Nucleus accumbens (tissue), 56 donors: ENCODE results near the gene NAALAD2.
"Not testable (repeated sequence)": the region's sequence is repeated elsewhere in the genome, so short reads cannot be mapped to it uniquely, and the experiment has no call there.

Source experiments
- DNase-seq, 56 donors: peaks; one replicate each; lab custom pipeline; 2025; lab: John Stamatoyannopoulos, UW

The NAALAD2 gene

DNA sequence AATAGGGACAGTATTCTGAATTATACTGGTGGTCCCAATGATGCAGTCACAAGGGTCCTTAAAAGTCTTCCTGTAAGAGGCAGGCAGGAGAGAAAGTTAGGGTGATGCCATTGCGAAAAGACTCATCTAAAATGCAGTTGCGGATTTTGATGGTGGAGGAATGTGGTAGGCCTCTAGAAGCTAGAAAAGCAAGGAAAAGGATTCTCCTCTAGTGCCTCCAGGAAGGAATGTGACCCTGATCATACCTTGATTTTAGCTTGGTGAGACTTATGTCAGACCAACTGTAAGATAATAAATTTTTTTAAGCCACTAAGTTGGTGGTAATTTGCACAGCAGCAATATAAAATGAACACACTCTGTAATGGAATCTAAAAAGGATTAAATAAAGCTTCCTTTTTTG lies 54.5 kb downstream of the NAALAD2 start:
- no peak for DNase-seq

DNA sequence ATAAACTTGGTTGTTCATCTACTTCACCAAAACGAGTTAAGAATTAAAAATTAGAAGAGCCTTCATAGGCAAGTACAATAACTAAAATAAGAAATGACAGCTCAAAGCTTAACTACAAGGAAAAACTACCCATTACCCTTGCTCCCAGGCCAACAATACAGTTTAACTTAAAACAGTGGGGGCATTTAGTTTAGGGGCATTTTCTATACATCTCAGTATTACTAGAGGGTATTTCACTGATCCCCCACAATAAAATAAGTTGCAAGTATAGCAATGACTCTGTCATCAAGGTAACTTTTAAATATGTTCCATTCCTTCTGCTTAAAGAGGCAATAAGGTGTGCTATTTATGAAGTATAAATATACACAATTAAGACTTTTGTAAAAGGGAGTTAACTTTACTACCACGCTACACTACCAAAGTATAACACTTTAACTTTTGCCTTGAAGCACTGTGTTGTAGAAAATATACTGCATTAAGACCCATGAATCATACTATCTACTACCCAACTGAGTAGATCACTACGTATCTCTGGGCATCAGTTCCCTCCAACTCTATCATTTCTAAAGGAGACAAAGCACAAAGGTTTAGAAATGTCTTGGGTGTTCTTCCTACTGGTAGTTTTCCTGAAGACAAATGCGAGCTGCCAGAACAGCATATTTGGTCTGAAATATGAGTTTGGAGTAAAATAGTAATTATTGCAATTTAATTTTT lies 58.6 kb downstream of the NAALAD2 start:
- DNase-seq: no peak

DNA sequence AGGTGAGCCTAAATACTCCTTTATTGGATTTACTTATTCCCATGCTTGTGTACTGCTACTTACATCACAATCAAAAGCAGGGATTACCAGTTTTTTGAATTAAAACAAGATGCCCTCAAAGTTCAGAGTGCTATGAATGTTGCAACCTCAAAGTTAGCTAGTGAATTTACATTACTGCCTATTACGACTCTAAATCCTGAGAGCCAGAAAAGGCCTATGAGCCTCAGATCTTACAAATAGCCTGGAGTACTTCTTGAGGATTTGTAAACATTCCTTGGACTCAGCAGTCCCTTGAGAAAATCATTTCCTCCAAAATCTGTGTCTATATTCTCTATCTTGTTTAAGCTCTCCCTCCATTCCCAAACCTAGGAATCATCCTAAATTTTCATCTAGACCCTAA lies 62.9 kb downstream of the NAALAD2 start:
- DNase-seq: no peak

DNA sequence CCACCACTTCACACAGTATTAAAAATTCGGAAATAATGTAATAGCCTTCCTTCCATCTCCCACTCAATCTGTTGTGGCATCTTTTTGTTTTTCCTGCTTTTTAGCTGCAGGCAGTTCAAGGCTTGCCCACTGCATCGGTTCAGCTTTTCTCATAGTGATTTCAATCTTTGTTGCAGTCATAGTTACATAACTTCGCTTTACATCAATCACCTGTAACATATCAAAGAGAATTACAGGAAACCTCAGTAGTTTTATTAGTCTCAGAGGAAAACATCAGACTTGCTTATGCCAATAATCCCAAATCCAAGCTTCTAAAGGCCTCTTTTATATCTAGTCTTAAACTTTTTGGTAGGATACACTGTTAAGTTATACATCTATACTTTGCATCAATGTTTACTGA lies 67.9 kb downstream of the NAALAD2 start:
- DNase-seq: no peak

DNA sequence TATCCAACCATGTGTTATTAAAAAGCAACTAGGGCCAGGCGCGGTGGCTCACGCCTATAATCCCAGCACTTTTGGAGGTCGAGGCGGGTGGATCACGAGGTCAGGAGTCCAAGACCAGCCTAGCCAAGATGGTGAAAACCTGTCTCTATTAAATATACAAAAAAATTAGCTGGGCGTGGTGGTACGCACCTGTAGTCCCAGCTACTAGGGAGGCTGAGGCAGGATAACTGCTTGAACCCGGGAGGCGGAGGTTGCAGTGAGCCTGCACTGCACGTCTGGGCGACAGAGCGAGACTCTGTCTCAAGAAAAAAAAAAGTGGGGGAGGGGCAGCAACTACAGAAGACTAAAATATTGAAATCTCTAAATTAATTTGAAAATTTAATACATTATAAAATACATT lies 69.9 kb downstream of the NAALAD2 start:
- DNase-seq: no peak

DNA sequence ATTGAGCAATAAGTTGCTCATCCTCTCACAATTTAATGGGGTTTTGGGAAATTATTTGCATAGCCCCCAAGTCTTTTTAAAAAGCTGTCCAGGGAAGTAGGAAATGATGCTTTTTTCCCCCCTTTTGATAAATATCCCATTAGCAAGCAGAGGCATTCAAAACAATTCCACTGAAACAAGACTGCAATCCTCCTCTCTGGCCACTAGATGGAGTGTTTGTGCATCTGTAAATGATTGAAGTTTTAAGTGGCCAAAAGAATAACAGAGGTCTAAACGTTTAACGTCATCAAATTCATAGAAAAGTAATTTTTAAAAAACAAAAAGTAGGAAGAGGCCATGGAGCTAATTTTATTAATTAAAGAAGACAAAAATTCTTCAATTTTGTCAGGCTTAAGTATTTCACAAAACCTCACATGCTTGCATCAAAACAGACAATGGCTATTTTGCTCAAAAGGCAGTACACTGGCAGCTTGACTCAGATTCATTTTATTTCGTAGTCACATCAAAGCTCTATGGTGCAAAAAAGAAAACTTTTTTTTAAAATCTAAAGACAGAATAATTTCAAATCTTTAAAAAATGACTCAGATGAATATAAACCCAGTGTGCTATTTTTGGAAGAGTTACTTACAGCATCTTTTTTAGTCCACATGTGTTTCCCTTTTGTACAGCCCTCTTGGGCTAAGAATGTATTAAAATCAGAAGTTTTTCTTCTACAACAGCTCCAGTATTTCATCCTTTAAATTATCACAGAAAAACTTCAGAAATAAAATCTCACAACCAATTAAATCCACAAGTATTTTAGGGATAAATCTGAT lies 70.6 kb downstream of the NAALAD2 start:
- DNase-seq: peak in 1 of 56 donors; percentile 3

DNA sequence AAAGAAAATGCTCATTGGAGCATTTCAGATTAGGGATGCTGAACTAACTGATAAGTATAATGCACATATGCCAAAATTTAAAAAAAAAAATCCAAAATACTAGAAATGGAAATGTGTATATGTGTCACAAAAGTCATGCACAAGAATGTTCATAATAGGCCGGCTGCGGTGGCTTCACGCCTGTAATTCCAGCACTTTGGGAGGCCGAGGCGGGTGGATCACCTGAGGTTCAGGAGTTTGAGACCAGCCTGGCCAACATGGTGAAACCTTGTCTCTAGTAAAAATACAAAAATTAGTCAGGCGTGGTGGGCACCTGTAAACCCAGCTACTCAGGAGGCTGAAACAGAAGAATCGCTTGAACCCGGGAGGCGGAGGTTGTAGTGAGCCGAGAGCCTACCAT lies 73.5 kb downstream of the NAALAD2 start:
- not testable (repeated sequence) for DNase-seq

DNA sequence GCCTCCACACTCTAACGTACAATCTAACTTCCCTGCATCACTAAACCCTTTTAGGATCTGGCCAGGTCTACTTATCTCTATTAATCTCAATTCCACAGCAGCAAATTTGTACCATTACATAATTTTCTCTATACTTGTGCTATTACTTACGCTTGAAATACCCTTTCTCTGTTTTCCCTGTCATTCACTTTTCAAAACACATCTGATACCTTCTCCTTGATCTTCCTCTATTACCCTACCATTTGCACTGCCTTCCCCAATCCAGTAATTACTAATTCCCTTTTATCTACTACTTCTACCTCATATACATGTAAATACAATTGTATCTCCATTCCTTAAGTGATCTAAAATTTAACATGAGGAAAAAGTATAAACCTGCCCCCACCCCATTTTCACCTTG lies 74.4 kb downstream of the NAALAD2 start:
- no peak for DNase-seq

DNA sequence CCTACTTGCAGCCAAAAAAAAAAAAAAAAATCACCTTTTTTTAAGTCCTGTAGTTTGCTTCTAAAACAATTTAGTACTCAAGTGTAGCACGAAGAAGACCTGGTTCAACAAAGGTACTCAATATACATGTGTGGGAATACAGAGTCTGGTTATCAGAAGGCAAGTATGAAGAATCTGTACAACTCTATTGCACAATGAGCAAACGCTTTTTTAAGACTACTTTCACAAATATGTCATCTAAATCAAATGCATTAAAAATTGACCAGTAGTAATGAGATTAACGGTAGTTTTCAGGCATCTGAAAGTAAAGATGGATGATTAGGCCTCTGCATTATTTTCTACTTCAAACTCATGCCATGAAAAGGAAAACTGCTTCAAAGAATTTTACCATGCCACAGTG lies 78.9 kb downstream of the NAALAD2 start:
- DNase-seq: no peak

DNA sequence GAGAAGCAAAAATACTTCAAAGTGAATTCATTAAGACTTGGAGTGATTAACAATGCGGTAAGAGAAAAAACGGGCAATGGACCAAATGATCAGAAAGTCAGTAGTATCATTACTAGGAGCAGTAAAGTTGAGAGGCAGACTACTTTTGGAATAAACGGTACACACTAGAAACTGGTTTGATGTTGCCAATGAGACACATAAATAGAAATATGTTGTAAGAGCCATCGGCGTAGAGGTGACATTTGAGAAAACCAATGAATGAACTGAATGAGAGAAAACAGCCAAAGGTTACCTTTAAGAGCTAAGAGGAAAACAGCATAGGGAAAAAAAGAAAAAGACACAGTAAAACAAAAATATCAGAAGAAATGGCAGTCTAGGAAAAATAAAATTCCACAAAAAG lies 82.1 kb downstream of the NAALAD2 start:
- DNase-seq: no peak

DNA sequence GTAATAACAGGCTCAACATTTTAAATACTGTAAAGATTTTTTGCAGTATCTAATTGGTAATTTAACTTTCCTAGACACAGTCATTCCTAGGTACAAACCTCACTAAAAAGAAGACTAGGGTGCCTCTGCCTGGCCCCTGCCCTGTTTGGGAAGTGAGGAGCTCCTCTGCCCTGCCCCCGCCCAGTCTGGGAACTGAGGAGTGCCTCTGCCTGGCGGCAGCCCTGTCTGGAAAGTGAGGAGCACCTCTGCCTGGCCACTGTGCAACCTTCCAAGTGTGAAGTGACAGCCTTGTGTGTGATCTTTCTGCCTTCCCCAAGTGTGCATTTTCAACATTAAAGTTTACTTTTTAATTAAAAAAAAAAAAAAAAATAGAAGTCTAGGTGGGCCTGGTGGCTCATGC lies 84.1 kb downstream of the NAALAD2 start:
- peak in 1 of 56 donors; percentile 30 for DNase-seq

DNA sequence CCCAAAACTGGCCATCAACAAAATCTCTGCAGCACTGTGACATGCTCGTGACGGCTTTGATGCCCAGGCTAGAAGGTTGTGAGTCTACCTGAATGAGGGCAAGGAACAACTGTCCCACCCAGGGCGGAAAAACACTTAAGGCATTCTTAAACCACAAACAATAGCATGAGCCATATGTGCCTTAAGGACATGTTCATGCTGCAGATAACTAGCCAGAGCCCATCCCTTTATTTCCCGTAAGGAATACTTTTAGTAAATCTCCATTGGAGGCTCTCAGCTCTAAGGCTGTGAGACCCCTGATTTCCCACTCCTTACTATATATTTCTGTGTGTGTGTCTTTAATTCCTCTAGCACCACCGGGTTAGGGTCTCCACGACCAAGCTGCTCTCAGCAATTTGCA lies 85.0 kb downstream of the NAALAD2 start:
- DNase-seq: no peak

DNA sequence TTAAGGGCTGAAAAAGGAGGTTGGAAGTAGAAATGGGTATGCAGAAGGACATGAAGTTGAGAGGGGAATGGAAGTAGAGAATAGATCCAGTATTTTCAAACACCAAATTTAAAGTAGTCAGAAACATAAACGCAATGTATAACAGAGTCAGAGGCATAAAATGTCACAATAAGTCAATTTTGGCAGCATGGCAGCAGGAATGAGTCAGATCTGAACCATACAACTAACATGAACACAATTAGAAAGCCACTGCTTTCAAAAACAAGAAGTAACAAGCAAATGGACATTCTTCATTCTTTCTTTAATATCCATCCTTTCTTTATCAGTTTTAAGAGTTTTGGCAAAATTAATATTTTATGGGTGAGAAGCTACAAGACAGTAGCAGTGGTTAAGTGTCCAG lies 85.9 kb downstream of the NAALAD2 start:
- DNase-seq: no peak

DNA sequence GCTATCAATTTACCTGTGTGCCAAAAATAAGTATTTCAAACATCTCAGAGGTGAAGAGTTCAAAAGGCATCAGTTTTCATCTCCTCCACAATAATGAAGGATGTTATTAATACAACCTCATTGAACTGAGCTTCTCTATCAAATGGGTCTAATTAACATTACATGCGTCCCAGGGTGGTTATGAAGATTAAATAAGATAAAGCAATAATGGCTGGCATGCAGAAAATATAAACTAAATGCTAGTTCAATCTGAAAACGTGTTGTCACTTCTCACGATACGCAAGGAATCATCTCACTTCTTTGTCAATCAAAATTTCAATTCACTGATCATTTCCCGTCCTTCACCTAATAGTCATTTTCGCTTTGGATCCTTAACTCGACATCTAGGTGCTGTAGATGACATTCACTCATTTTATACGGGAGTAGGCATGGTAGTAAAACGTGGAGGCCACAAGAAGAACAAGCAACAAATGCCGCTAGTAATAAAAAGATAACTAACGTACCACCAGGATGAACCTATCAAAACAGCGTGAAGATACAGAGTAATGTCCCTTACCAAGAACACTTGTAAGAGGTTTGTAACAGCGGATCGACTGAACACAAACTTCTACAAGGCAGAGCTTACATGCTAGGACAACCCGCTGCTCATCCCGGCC lies 87.5 kb downstream of the NAALAD2 start:
- DNase-seq: no peak

DNA sequence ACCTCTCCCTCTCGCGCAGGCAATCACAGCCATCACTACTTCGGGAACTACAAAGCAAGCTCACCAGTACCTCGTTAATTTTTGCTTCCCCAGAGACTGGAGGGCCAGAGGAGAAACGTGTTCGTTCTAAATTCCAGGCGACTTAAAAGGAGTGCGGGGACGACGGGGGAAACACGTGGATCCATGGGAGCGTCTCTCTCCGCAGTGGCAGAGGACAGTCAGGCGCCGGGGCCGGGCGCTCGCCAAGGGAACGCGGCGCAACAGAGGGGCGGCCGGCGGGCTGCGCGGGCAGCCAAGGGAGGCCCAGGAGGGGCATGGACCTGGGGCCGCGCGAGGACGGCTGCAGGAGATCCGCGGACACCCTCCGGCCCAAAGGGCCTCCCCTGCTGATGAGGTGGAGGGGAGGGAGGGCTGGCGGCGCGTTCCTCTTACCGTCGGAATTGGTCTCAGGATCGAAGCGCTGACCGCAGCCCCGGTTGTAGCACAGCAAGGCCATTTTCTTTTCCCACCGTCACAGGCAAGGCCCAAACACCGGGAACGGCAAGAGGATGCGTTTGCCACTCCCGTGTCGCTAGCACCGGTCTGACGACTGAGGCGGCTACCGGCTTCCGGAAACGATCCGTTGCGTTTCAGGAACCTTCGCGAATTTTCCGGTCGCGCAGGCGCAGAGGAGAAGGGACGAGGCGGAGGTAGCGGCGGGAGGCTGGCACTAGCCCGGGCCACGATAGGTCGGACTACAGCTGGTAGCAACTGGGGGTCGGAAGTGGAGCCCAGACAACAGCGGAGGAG lies 88.2 kb downstream of the NAALAD2 start, which contains the start of gene CHORDC1:
TSS of gene CHORDC1 (minus strand) at position 591 of the 789 bp plus-strand sequence. CDS start at position 496, 95 bp downstream.
- DNase-seq: peak; percentile 25 to 98 (median 91)

DNA sequence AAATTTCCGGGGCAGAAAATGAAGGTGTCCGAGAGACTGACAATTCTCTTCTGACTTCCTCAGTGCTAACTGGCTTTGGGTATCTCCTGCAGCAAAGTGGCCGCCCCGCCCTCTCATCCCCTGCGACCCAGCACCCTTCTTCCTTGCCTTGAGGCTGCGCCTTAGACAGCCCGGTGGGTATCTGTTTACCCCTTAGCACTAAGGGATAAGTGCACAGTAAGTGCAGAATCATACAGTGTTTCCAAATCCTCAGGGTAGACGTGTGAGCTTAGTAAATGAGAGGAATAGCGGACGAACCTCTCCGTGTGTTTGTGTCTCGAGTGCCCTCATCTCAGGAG lies 88.8 kb downstream of the NAALAD2 start:
- DNase-seq: peak in 1 of 56 donors; percentile 75

DNA sequence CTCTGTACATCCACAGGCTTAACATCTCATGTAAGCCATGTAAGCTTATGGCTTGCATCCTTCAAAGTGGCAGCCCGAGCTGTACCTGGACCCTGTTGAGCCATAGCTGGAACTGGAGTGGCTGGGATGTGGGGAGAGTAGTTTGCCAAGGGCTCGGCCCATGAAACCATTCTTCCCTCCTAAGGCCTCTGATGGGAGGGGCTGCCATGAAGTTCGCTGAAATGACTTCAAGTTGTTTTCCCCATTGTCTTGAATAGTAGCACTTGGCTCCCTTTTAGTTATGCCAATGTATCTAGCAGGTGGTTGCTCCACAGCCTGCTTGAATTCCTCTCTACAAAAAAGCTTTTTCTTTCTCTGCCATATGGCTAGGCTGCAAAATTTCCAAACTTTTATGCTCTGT lies 93.6 kb downstream of the NAALAD2 start:
- no peak for DNase-seq

DNA sequence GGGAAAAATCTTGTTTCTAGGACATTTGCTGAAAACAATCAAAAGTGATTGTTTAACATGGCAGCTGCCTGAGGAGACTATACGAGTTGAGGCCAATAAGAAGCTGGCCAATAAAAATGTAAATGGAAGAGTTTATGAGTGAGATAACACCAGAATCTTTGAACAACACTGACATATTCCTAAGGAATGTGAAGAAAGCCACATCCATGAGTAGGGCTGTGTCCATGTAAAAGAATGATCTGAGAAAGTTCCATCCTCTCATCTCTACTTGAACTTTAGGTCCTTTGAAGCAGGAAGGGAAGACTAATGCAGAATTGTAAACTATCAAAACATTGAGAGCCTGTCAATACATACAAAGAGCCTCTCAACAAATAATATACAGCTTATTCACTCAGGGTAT lies 95.3 kb downstream of the NAALAD2 start:
- no peak for DNase-seq

DNA sequence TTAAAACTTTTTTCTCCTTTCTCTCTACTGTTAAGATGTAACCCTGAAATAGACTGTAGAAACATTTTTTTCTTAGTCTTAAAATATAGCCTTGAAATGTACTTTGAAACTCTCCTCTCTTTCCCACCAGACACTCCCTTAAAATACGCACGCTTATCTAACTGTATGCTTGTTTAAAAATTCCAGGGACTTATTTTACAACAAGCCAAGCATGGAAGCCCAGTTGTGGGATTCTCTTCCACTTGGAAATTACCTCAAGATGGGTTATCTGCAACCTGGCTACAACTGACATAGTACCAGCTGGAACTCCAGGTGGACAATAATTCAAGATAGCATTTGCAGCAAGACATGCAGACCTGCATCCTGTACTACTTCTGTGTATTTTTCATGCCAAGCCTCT lies 100.5 kb downstream of the NAALAD2 start:
- no peak for DNase-seq

DNA sequence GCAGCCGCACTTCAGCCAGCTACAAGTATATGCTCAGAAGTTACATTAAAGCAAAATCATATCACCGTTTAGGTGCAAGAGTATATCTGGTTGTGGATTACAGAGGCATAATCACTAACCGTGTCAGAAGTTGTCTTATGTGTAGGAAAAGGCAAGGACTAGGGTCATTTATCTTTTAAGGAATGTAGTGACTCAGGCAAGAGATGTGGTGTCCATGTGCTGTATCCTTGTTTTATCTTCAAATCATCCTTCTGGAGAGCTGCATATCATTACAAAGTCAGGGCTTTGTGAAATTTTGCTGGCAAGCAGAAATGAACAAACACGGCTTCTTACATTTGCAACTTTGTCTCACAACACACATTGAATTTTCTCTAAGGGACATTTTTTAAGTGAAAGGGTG lies 101.1 kb downstream of the NAALAD2 start:
- no peak for DNase-seq

DNA sequence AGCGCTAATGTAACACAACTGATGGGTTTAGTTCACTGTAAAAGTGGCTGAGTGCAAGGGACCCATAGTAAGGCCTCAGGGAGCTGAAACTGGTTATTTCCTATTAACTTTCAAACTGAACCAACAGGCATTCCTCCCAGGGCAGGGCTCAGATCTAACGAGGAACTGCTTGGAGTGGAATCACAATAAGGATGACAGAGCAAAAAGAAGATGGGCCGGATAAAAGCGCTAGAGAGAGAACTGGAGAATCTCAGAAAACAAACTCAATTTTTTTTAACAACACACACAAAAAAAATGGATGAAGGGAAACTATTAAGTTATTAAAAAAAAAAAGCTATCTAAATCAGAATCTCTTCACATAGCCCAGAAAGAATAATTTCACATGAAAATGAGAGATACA lies 102.5 kb downstream of the NAALAD2 start:
- DNase-seq: no peak
